ENCODE measurements around the gene SUCO.

- TF ChIP-seq CTCF (optimal IDR thresholded peaks at IDR 0.05 in 1 of 3, IDR thresholded peaks at IDR 0.05 in 1 of 3, conservative IDR thresholded peaks at IDR 0.05 in 1 of 3; ENCODE audit: extremely low read depth in 1 of 3, insufficient read depth in 2 of 3, low read length in 3 of 3) (no peak), EZH2 (IDR thresholded peaks at IDR 0.05; ENCODE audit: low read length) (no peak)
These were observed 5.0 kb downstream of the SUCO start for GRCh38 chr1:172537827-172538391.

All from keratinocyte (primary cell).